GM12878 (cell line): ENCODE results near the gene HPSE2.

Experiments used
- HDAC6 ChIP-seq: fragments of 200-600 bp; sonication (generic); IDR thresholded peaks from one replicate; pipeline ENCODE4 v1.8.0; 2017; ENCODE audit warnings: antibody characterized with exemption; ENCODE audit not compliant: unreplicated experiment
- HDGF ChIP-seq: fragments of 450-650 bp; IDR thresholded peaks from 2 replicates; pipeline ENCODE4 v1.6.1; 2016; ENCODE audit warnings: antibody characterized with exemption
- NR2C2 ChIP-seq: IDR thresholded peaks from 2 replicates; pipeline ENCODE4 v1.6.1; 2011; ENCODE audit warnings: borderline replicate concordance, low read depth; ENCODE audit not compliant: control insufficient read depth, insufficient read length
- POLR2A ChIP-seq: IDR thresholded peaks from 2 replicates; pipeline ENCODE4 v1.6.1; 2011; ENCODE audit warnings: low read depth, mild to moderate bottlenecking, low read length
- RCOR1 ChIP-seq: conservative IDR thresholded peaks from 2 replicates; pipeline ENCODE4 v1.6.1; 2012; ENCODE audit warnings: low read depth, low read length, improper control_type of control experiment
- SIN3A ChIP-seq: IDR thresholded peaks from 2 replicates; pipeline ENCODE4 v1.6.1; 2012; ENCODE audit warnings: low read depth, low read length, improper control_type of control experiment
- SP1 ChIP-seq: IDR thresholded peaks from one replicate; pipeline ENCODE4 v1.6.1; 2011; ENCODE audit warnings: low read depth, low read length

DNA sequence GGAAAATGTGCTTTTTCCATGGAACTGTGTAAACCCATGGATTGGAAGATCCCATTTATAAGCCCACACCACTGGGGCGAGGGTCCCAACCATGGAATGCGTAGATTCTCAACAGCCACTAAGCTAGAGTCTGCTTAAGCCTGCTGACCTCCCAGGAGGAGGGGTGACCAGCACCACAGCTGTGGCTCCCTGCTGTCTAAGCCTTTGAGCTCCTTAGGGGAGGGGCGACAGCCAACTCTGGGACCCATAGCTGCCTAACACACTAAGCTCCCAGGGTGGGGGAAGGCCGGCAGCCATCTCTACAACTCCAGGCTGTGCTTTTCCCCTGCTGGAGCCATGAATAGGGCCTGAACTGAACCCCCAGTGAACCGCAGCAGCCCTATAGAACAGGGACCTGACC lies 539.1 kb downstream of the HPSE2 start:
- TF ChIP-seq HDAC6 (no peak), SIN3A (no peak), NR2C2 (no peak), HDGF (no peak), POLR2A (no peak), RCOR1 (no peak), SP1 (no peak)
